IMR-90 (cell line): ENCODE measurements around the gene PRR19. TPM values are rescaled to one million over a fixed set of nuclear protein-coding genes. Genes with fewer than 3 reads are reported as not detected.

Source experiments
- ATAC-seq: fragments of 200-7000 bp; cut with Tn5 transposase; 2 replicates; pipeline ENCODE4 v1.9.1; 2020; ENCODE audit warnings: low read depth, mild to moderate bottlenecking, moderate library complexity
- BruUV-seq: library from RNA; stranded (reverse); fragments of 400-500 nt; replicated peaks from 2 replicates; lab custom pipeline; 2021; lab: Mats Ljungman, UMichigan
- CTCF ChIA-PET: fragments of 300-600 bp; formaldehyde crosslinking; extraction: SDS; loops from one replicate; lab custom pipeline; 2021; ENCODE audit warnings: antibody characterized with exemption; lab: Yijun Ruan, JAX
- POLR2A ChIA-PET: fragments of 300-600 bp; sonication (Branson Sonifier 250); formaldehyde crosslinking; loops from one replicate; lab custom pipeline; 2022; ENCODE audit warnings: antibody characterized with exemption; ENCODE audit not compliant: unreplicated experiment; lab: Charles Lee
- DNase-seq: peaks from one replicate; pipeline ENCODE4 v3.0.0; 2013
- H2AFZ ChIP-seq: replicated peaks from 2 replicates; pipeline ENCODE3; 2013; ENCODE audit warnings: low read length, mild to moderate bottlenecking; ENCODE audit not compliant: poor library complexity
- H2AK5ac ChIP-seq: 2 replicates; pipeline ENCODE4 v1.6.1; 2013; ENCODE audit warnings: low read depth, low read length, inconsistent platforms
- H2AK9ac ChIP-seq: replicated peaks from 2 replicates; pipeline ENCODE3; 2013; ENCODE audit warnings: mild to moderate bottlenecking, low read depth, low read length, moderate library complexity; ENCODE audit not compliant: poor library complexity
- H2BK120ac ChIP-seq: 2 replicates; pipeline ENCODE4 v1.6.1; 2013; ENCODE audit warnings: low read depth, low read length, inconsistent platforms
- H2BK15ac ChIP-seq: 3 replicates; pipeline ENCODE4 v1.6.1; 2013; ENCODE audit warnings: low read depth, low read length, inconsistent platforms
- H2BK20ac ChIP-seq: 2 replicates; pipeline ENCODE4 v1.6.1; 2013; ENCODE audit warnings: low read depth, mild to moderate bottlenecking, inconsistent platforms, low read length, moderate library complexity
- H2BK5ac ChIP-seq: 2 replicates; pipeline ENCODE4 v1.6.1; 2013; ENCODE audit warnings: mild to moderate bottlenecking, low read depth, low read length, inconsistent platforms; ENCODE audit not compliant: poor library complexity, severe bottlenecking
- H3K14ac ChIP-seq: replicated peaks from 2 replicates; pipeline ENCODE4 v1.6.1; 2013; ENCODE audit warnings: low read depth, low read length, inconsistent platforms
- H3K18ac ChIP-seq: 2 replicates; pipeline ENCODE4 v1.6.1; 2013; ENCODE audit warnings: low read depth, low read length, control low read depth
- H3K23ac ChIP-seq: 2 replicates; pipeline ENCODE4 v1.6.1; 2013; ENCODE audit warnings: low read depth, low read length, inconsistent platforms
- H3K27ac ChIP-seq: 2 replicates; pipeline ENCODE4 v1.5.1; 2013; ENCODE audit warnings: mild to moderate bottlenecking, control low read depth, low read length; ENCODE audit not compliant: insufficient read depth
- H3K27me3 ChIP-seq: 2 replicates; pipeline ENCODE4 v1.6.1; 2013; ENCODE audit warnings: low read length; ENCODE audit not compliant: control insufficient read depth, insufficient read depth
- H3K36me3 ChIP-seq: 2 replicates; pipeline ENCODE4 v1.6.1; 2013; ENCODE audit warnings: low read length, mixed read lengths; ENCODE audit not compliant: control insufficient read depth, insufficient read depth
- H3K4ac ChIP-seq: 2 replicates; pipeline ENCODE4 v1.6.1; 2013; ENCODE audit warnings: low read depth, low read length, inconsistent platforms
- H3K4me1 ChIP-seq: 2 replicates; pipeline ENCODE4 v1.6.1; 2013; ENCODE audit warnings: low read length, mixed read lengths; ENCODE audit not compliant: control insufficient read depth, insufficient read depth
- H3K4me2 ChIP-seq: 2 replicates; pipeline ENCODE4 v1.6.1; 2013; ENCODE audit warnings: low read depth, mild to moderate bottlenecking, control low read depth, low read length, moderate library complexity
- H3K4me3 ChIP-seq: 2 replicates; pipeline ENCODE4 v1.5.1; 2013; ENCODE audit warnings: low read depth, mild to moderate bottlenecking, control low read depth, low read length, moderate library complexity; ENCODE audit not compliant: insufficient read depth
- H3K56ac ChIP-seq: 2 replicates; pipeline ENCODE4 v1.6.1; 2013; ENCODE audit warnings: low read length, inconsistent platforms; ENCODE audit not compliant: insufficient read depth; ENCODE audit errors: extremely low read depth
- H3K79me1 ChIP-seq, 2 experiments: 2 replicates each; pipeline ENCODE4 v1.6.1; 2013; ENCODE audit warnings: low read length in 2 of 2, inconsistent platforms in 1 of 2, low read depth in 1 of 2
- H3K9ac ChIP-seq: 2 replicates; pipeline ENCODE4 v1.6.1; 2013; ENCODE audit warnings: low read depth, low read length, control low read depth
- H3K9me1 ChIP-seq: 2 replicates; pipeline ENCODE4 v1.6.1; 2013; ENCODE audit warnings: low read length, inconsistent platforms; ENCODE audit not compliant: insufficient read depth
- H3K9me3 ChIP-seq: 2 replicates; pipeline ENCODE4 v1.6.1; 2013; ENCODE audit warnings: low read length; ENCODE audit not compliant: control insufficient read depth, insufficient read depth
- H4K20me1 ChIP-seq: 2 replicates; pipeline ENCODE4 v1.6.1; 2013; ENCODE audit warnings: low read length, inconsistent platforms; ENCODE audit not compliant: insufficient read depth
- H4K5ac ChIP-seq: 2 replicates; pipeline ENCODE4 v1.6.1; 2013; ENCODE audit warnings: mild to moderate bottlenecking, low read depth, low read length, control low read depth
- H4K8ac ChIP-seq, 2 experiments: 2 replicates each; pipeline ENCODE4 v1.6.1; 2013; ENCODE audit warnings: low read depth in 2 of 2, low read length in 2 of 2, control low read depth in 1 of 2, inconsistent platforms in 1 of 2
- H4K91ac ChIP-seq: 2 replicates; pipeline ENCODE4 v1.6.1; 2013; ENCODE audit warnings: low read depth, low read length, inconsistent platforms; ENCODE audit not compliant: insufficient read depth
- BHLHE40 ChIP-seq: fragments of 150-350 bp; IDR thresholded peaks from 2 replicates; pipeline ENCODE4 v1.6.1; 2016; ENCODE audit warnings: mild to moderate bottlenecking, low read depth, low read length
- CHD1 ChIP-seq: IDR thresholded peaks from 2 replicates; pipeline ENCODE4 v1.6.1; 2012; ENCODE audit warnings: low read depth, low read length, improper control_type of control experiment
- CTCF ChIP-seq: conservative IDR thresholded peaks from 2 replicates; pipeline ENCODE4 v1.5.1; 2012; ENCODE audit warnings: mild to moderate bottlenecking, low read depth, low read length, improper control_type of control experiment
- ELK1 ChIP-seq: fragments of 150-350 bp; IDR thresholded peaks from 2 replicates; pipeline ENCODE4 v1.6.1; 2016; ENCODE audit warnings: low read depth, mild to moderate bottlenecking, low read length, moderate library complexity, borderline replicate concordance
- FOS ChIP-seq: fragments of 150-350 bp; IDR thresholded peaks from 2 replicates; pipeline ENCODE4 v1.6.1; 2016; ENCODE audit warnings: low read depth, low read length
- MXI1 ChIP-seq: IDR thresholded peaks from 2 replicates; pipeline ENCODE4 v1.6.1; 2012; ENCODE audit warnings: low read depth, mild to moderate bottlenecking, low read length, moderate library complexity, borderline replicate concordance
- WGBS, 2 experiments: methylation state at CpG; one replicate each; pipeline versions ENCODE4 v1.1.5 to v1.1.7; 2013; ENCODE audit warnings: missing lambda C conversion rate in 2 of 2; ENCODE audit not compliant: insufficient read length in 1 of 2; ENCODE audit errors: extremely low coverage in 2 of 2; 5-methylcytosine and 5-hydroxymethylcytosine counted together
- dilution Hi-C: fragments of 300-500 bp; cut with HindIII; formaldehyde crosslinking; loops from one replicate; pipeline ENCODE4 v1.14.3; 2018; ENCODE audit warnings: low sequenced_read_pairs; ENCODE audit not compliant: unreplicated experiment
- in situ Hi-C: fragments of 300-500 bp; cut with MboI; formaldehyde crosslinking; loops from 3 replicates; pipeline ENCODE4 v1.14.3; 2019; ENCODE audit warnings: low sequenced_read_pairs, inconsistent platforms, mixed read lengths
- intact Hi-C: fragments of 100-400 bp; cut with micrococcal nuclease; formaldehyde crosslinking; loops from 2 replicates; pipeline ENCODE4 v1.10.0; 2022
- polyA plus RNA-seq, 3 experiments: library from polyadenylated mRNA; depleted of rRNA; stranded (reverse); fragments of >200 nt; gene quantifications; 2 replicates each; pipeline ENCODE4 v1.2.3, GENCODE V29; 2012; ENCODE audit warnings: low replicate concordance in 1 of 3
- total RNA-seq: library from RNA; depleted of rRNA; stranded (reverse); fragments of >200 nt; gene quantifications from 2 replicates; pipeline ENCODE4 v1.2.3, GENCODE V29; 2012

PRR19 gene
- total and polyA plus RNA-seq, 2 of the 4 experiments (the other 2 are of a cell fraction), result 0.36 to 1.6 TPM

- Histone ChIP-seq H2BK15ac (no peak overlapping the region), H3K79me1 (peaks cover 10 to 35% of the 10 kb centered on the region in 2 experiments), H2BK120ac (no peak overlapping the region), H3K4ac (no peak overlapping the region), H2BK20ac (no peak overlapping the region), H3K56ac (no peak overlapping the region), H3K14ac (no peak overlapping the region), H3K9me3 (no peaks in the 10 kb centered on the region), H2AK5ac (no peak overlapping the region), H4K20me1 (no peaks in the 10 kb centered on the region; the same call in 1 of the 2 replicates), H3K27me3 (peaks cover 30% of the 10 kb centered on the region), H2AK9ac (no peak overlapping the region), H3K9me1 (peaks cover 2% of the 10 kb centered on the region; the same call in 1 of the 2 replicates), H2AFZ (peak overlapping the region; percentile 59), H3K9ac (no peak overlapping the region), H3K27ac (no peak overlapping the region), H3K4me3 (no peak overlapping the region), H3K36me3 (no peaks in the 10 kb centered on the region), H2BK5ac (no peak overlapping the region), H3K4me1 (peaks cover 2% of the 10 kb centered on the region), H4K91ac (no peak overlapping the region), H3K23ac (no peak overlapping the region), H3K4me2 (no peak overlapping the region), H4K8ac (no peak overlapping the region), H3K18ac (no peak overlapping the region), H4K5ac (no peak overlapping the region)
- ATAC-seq (no peak), DNase-seq (no peak)
- ChIA-PET POLR2A (no interaction called here), CTCF (no interaction called here)
- intact Hi-C loops, result no loop called here
- in situ Hi-C loops, result loop anchor here (10.0 kb wide), 1 partner anchor 189 kb away; the partner anchor contains the start of gene POU2F2
- dilution Hi-C loops, result no loop called here
- BruUV-seq, result no TSS peak
- 3% methylated on average over 32 of the region's 92 CpGs; no CpG with 5 or more reads in 1 of the 2 experiments for WGBS, 2 experiments
- TF ChIP-seq CTCF (0 out of 2 replicates have a peak, but pooled peaks have one; percentile 16), BHLHE40 (no peak), CHD1 (no peak), ELK1 (no peak), MXI1 (no peak), FOS (no peak)
Observed at GRCh38 chr19:42323852-42324654, 22.1 kb downstream of the PRR19 start.
